ENCODE measurements around the gene SPP1. TPM values are rescaled to one million over a fixed set of nuclear protein-coding genes. Genes with fewer than 3 reads are reported as not detected.

SPP1 gene
- total RNA-seq, 3 donors from 2014 or later, result 1.4 to 27.6 (median 3.0) TPM

DNA sequence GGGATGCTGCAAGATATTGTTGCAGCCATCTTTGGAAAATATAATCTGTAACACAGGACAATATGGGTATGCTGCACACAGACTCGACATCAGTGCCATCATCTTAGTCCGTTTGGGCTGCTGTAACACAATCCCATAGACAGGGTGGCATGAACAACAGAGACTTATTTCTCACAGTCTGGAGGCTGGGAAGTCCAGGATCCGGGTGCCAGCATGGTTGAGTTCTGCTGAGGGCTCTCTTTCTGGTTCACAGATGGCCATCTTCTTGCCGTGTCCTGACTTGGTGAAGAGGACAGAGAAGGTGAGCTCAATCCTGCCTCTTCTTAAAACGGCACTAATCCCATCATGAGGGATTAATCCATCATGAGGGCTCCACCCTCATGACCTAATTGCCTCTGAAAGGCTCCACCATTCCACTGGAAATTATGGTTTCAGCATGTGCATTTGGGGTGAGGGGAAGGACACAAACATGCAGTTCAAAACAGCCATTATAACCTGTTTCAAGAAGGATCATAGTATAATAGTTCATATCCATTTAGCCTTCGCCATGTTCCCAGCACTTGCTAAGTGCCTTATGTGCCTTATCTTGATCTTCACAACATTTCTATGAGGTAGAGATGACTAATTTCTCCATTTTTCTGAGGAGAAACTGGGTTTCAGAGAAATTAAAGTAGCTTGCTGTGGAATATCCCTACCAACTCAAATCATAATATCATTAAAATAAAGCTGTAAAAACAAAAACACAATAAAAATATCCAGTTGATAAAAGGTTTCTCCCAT lies 27.9 kb upstream of the SPP1 start:
- no peak for TF ChIP-seq CTCF (IDR thresholded peaks at IDR 0.05)
- intact Hi-C loops (cut with DNase I, micrococcal nuclease), result no loop called here
- DNase-seq (no peak), ATAC-seq (no peak)
- Histone ChIP-seq H3K4me3 (no peak overlapping the region), H3K36me3 (ENCODE audit: low read depth) (no peaks in the 10 kb centered on the region), H3K4me1 (ENCODE audit: low read depth) (no peaks in the 10 kb centered on the region), H3K9me3 (no peaks in the 10 kb centered on the region)

GRCh38 chr4:87949961-87950360 lies 25.6 kb upstream of the SPP1 start:
- ATAC-seq (peak; percentile 87), DNase-seq (peak in 1 of 3 donors; percentile 14)
- no peaks in the 10 kb centered on the region for H3K36me3 ChIP-seq (ENCODE audit: low read depth)
- no peak for TF ChIP-seq CTCF (IDR thresholded peaks at IDR 0.05)
- no peak overlapping the region for H3K4me3 ChIP-seq
- intact Hi-C loops (cut with DNase I, micrococcal nuclease), result no loop called here
- no peaks in the 10 kb centered on the region for H3K9me3 ChIP-seq
- no peaks in the 10 kb centered on the region for H3K4me1 ChIP-seq (ENCODE audit: low read depth)

GRCh38 chr4:87950493-87950892 lies 25.0 kb upstream of the SPP1 start:
- TF ChIP-seq CTCF (IDR thresholded peaks at IDR 0.05), result no peak
- H3K4me1 ChIP-seq (ENCODE audit: low read depth), result no peaks in the 10 kb centered on the region
- ATAC-seq (peak; percentile 25), DNase-seq (no peak)
- intact Hi-C loops (cut with DNase I, micrococcal nuclease), result no loop called here
- H3K4me3 ChIP-seq, result no peak overlapping the region
- H3K36me3 ChIP-seq (ENCODE audit: low read depth), result no peaks in the 10 kb centered on the region
- H3K9me3 ChIP-seq, result no peaks in the 10 kb centered on the region

GRCh38 chr4:87950936-87951511 lies 24.5 kb upstream of the SPP1 start:
- no peak for ATAC-seq
- no peak for TF ChIP-seq CTCF (IDR thresholded peaks at IDR 0.05)
- H3K4me1 ChIP-seq (ENCODE audit: low read depth), result no peaks in the 10 kb centered on the region
- intact Hi-C loops (cut with DNase I, micrococcal nuclease), result no loop called here
- H3K4me3 ChIP-seq, result no peak overlapping the region
- no peaks in the 10 kb centered on the region for H3K36me3 ChIP-seq (ENCODE audit: low read depth)
- no peaks in the 10 kb centered on the region for H3K9me3 ChIP-seq
- DNase-seq, result no peak

DNA sequence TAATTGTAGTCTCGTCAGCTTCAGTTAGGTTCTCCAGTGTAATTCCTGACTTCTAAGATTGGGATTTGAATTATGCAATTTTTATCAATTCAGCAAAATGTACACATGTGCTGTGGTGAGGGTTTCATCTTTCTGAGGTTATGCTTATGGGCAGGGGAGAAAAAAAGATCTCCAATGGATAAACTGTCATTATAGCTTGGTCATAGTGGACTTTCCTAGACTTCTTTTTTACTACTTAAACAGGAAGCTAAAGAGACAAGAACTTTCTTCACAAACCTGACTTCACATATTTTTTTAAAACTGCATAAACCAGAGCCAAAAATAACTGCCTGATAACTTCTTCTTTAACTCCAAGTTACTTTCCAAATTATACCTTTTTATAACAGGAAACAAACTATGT lies 21.7 kb upstream of the SPP1 start:
- ATAC-seq, result no peak
- no peak overlapping the region for H3K4me3 ChIP-seq
- H3K36me3 ChIP-seq (ENCODE audit: low read depth), result no peaks in the 10 kb centered on the region
- no peaks in the 10 kb centered on the region for H3K4me1 ChIP-seq (ENCODE audit: low read depth)
- intact Hi-C loops (cut with DNase I, micrococcal nuclease), result no loop called here
- H3K9me3 ChIP-seq, result no peaks in the 10 kb centered on the region
- no peak for TF ChIP-seq CTCF (IDR thresholded peaks at IDR 0.05)
- no peak for DNase-seq
